Vagina (tissue), 2 donors: ENCODE measurements around the gene OBSCN. TPM values are rescaled to one million over a fixed set of nuclear protein-coding genes. Genes with fewer than 3 reads are reported as not detected.

Source experiments
- DNase-seq, 2 donors: peaks; one replicate each; pipeline ENCODE4 v3.0.0-alpha.2; 2017; ENCODE audit errors: extremely low spot score in 2 of 2
- H3K27ac ChIP-seq: fragments of 200-600 bp; sonication (generic); one replicate; pipeline ENCODE4 v1.5.1; 2019
- H3K27me3 ChIP-seq: fragments of 200-600 bp; sonication (generic); one replicate; pipeline ENCODE4 v1.5.1; 2019
- H3K36me3 ChIP-seq, 2 donors: fragments of 200-600 bp; sonication (generic); one replicate each; pipeline ENCODE4 v1.5.1; 2017 to 2019
- H3K4me1 ChIP-seq: fragments of 200-600 bp; sonication (generic); one replicate; pipeline ENCODE4 v1.5.1; 2019
- H3K4me3 ChIP-seq, 2 donors: fragments of 200-600 bp; sonication (generic); 1 replicate in 1 of 2; 2 replicates in 1 of 2; pipeline ENCODE4 v1.5.1; 2016 to 2019
- H3K9me3 ChIP-seq: fragments of 200-600 bp; sonication (generic); one replicate; pipeline ENCODE4 v1.5.1; 2019
- CTCF ChIP-seq, 3 experiments: fragments of 450-650 bp in 2 of 3; fragments of 200-600 bp in 1 of 3; sonication (generic) in 1 of 3; IDR thresholded peaks; one replicate each; pipeline ENCODE4 v1.5.1; 2017 to 2019; ENCODE audit warnings: antibody characterized with exemption in 3 of 3, mild to moderate bottlenecking in 2 of 3, moderate library complexity in 2 of 3
- POLR2A ChIP-seq, 2 donors: fragments of 450-650 bp; IDR thresholded peaks; one replicate each; pipeline ENCODE4 v1.6.1; 2017; ENCODE audit warnings: antibody characterized with exemption in 2 of 2, mild to moderate bottlenecking in 2 of 2, moderate library complexity in 2 of 2
- POLR2AphosphoS5 ChIP-seq, 2 donors: sonication (generic); formaldehyde crosslinking; IDR thresholded peaks; one replicate each; pipeline ENCODE4 v1.9.0; 2017; ENCODE audit warnings: antibody characterized with exemption in 2 of 2, mild to moderate bottlenecking in 2 of 2, low read depth in 1 of 2; ENCODE audit not compliant: insufficient read depth in 1 of 2
- intact Hi-C: fragments of 100-400 bp; cut with DNase I; formaldehyde crosslinking; loops from one replicate; pipeline ENCODE4 v1.15.1; 2023
- total RNA-seq: library from RNA; depleted of rRNA; stranded (reverse); fragments of >200 nt; gene quantifications from one replicate; pipeline ENCODE4 v1.2.3, GENCODE V29; 2016

The OBSCN gene
- total RNA-seq, 1 donor from 2014 or later, result 35.8 TPM

GRCh38 chr1:228313536-228314277, 105.9 kb downstream of the OBSCN start:
- TF ChIP-seq POLR2A (IDR thresholded peaks at IDR 0.05) (no peak), POLR2AphosphoS5 (IDR thresholded peaks at IDR 0.05; ENCODE audit: insufficient read depth in 1 of 2, low read depth in 1 of 2) (no peak), CTCF (IDR thresholded peaks at IDR 0.05) (no peak)
- no peaks in the 10 kb centered on the region for H3K9me3 ChIP-seq
- no peaks in the 10 kb centered on the region for H3K27me3 ChIP-seq
- no peak for DNase-seq
- no peaks in the 10 kb centered on the region for H3K4me1 ChIP-seq
- H3K4me3 ChIP-seq, result no peak overlapping the region
- no peak overlapping the region for H3K27ac ChIP-seq
- H3K36me3 ChIP-seq, result peaks cover 0 to 16% of the 10 kb centered on the region in 2 donors
- intact Hi-C loops, result no loop called here

DNA sequence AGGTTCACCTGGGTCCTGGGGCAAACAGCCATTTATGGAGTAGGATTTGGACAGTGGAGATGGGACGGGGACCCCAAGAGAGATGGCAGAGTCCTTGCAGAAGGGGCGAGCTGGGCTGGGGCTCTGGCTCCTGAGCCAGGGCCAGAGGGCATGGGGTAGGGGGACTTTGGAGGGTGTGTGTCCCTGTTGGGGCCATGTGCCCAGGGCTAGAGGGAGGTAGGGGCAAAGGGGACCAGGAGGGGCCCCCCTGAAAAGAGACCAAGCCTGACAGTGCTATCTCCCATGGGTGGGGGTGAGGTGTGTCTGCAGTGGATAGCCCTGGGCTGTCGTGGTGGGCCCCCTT, 106.4 kb downstream of the OBSCN start:
- no peak overlapping the region for H3K4me3 ChIP-seq
- no peaks in the 10 kb centered on the region for H3K9me3 ChIP-seq
- H3K27me3 ChIP-seq, result no peaks in the 10 kb centered on the region
- no peaks in the 10 kb centered on the region for H3K4me1 ChIP-seq
- no peak for DNase-seq
- intact Hi-C loops, result no loop called here
- H3K27ac ChIP-seq, result no peak overlapping the region
- TF ChIP-seq POLR2AphosphoS5 (IDR thresholded peaks at IDR 0.05; ENCODE audit: insufficient read depth in 1 of 2, low read depth in 1 of 2) (no peak), CTCF (IDR thresholded peaks at IDR 0.05) (no peak), POLR2A (IDR thresholded peaks at IDR 0.05) (no peak)
- peaks cover 0 to 16% of the 10 kb centered on the region in 2 donors for H3K36me3 ChIP-seq

GRCh38 chr1:228314658-228315483, 107.0 kb downstream of the OBSCN start:
- Histone ChIP-seq H3K9me3 (no peaks in the 10 kb centered on the region), H3K36me3 (peaks cover 0 to 21% of the 10 kb centered on the region in 2 donors), H3K4me3 (no peak overlapping the region), H3K4me1 (no peaks in the 10 kb centered on the region), H3K27ac (no peak overlapping the region), H3K27me3 (no peaks in the 10 kb centered on the region)
- intact Hi-C loops, result no loop called here
- DNase-seq, result no peak
- TF ChIP-seq POLR2A (IDR thresholded peaks at IDR 0.05) (no peak), POLR2AphosphoS5 (IDR thresholded peaks at IDR 0.05; ENCODE audit: insufficient read depth in 1 of 2, low read depth in 1 of 2) (no peak)

DNA sequence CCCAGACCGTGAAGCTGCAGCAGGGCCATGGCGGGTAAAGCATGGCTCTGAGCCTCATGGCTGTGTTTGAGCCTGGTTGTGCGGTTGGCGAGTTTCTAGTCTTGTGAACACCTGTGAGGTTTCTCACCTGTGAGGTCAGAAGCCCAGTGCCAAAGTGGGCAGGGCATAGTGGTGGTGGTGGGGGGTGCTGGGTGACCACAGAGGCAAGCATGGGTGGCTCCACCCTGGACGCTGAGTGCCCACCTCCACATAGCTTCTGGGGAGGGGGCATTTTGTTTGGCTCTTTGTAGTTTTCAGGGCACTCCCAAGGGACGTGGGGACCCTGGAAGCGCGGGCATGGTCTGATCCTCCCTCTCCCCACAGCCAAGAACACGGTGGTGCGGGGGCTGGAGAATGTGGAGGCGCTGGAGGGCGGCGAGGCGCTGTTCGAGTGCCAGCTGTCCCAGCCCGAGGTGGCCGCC, 107.7 kb downstream of the OBSCN start:
- TF ChIP-seq POLR2A (IDR thresholded peaks at IDR 0.05), result no peak
- intact Hi-C loops, result no loop called here
- no peak for DNase-seq
- H3K4me3 ChIP-seq, result no peak overlapping the region
- H3K27me3 ChIP-seq, result no peaks in the 10 kb centered on the region
- H3K4me1 ChIP-seq, result no peaks in the 10 kb centered on the region
- H3K27ac ChIP-seq, result no peak overlapping the region
- peaks cover 0 to 22% of the 10 kb centered on the region in 2 donors for H3K36me3 ChIP-seq
- no peaks in the 10 kb centered on the region for H3K9me3 ChIP-seq

GRCh38 chr1:228315945-228316588, 108.2 kb downstream of the OBSCN start:
- H3K36me3 ChIP-seq, result peaks cover 0 to 22% of the 10 kb centered on the region in 2 donors
- no peak for DNase-seq

More at GRCh38 chr1:228315945-228316588, 108.2 kb downstream of the OBSCN start:
- Histone ChIP-seq H3K4me3 (no peak overlapping the region), H3K27ac (no peak overlapping the region), H3K9me3 (no peaks in the 10 kb centered on the region), H3K4me1 (no peaks in the 10 kb centered on the region), H3K27me3 (no peaks in the 10 kb centered on the region)
- TF ChIP-seq CTCF (IDR thresholded peaks at IDR 0.05), result no peak
- no peak for TF ChIP-seq POLR2AphosphoS5 (IDR thresholded peaks at IDR 0.05; ENCODE audit: insufficient read depth in 1 of 2, low read depth in 1 of 2)
- no peak for TF ChIP-seq POLR2A (IDR thresholded peaks at IDR 0.05)
- intact Hi-C loops, result no loop called here
